Measurements from ENCODE around the gene XRCC4.

DNA sequence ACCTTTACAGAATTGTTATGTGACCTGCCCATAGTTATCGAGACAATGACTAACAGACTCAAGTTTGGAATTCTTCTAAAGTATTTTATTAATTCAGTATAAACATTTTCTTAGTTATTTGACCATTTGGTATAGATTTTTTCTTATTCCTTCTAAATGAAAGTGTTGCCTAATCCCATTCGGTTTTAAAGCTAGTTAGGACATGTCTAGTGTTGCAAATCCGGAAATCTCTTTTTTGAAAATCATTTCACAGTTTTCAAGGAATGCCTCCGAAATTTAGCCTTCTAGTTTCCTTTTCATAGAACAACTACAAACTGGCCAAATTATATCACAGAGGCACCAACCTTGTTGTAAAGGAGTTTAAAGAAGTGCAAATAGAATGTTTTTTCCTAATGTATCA lies 171.8 kb downstream of the XRCC4 start:
- TF ChIP-seq, protein P1, sequence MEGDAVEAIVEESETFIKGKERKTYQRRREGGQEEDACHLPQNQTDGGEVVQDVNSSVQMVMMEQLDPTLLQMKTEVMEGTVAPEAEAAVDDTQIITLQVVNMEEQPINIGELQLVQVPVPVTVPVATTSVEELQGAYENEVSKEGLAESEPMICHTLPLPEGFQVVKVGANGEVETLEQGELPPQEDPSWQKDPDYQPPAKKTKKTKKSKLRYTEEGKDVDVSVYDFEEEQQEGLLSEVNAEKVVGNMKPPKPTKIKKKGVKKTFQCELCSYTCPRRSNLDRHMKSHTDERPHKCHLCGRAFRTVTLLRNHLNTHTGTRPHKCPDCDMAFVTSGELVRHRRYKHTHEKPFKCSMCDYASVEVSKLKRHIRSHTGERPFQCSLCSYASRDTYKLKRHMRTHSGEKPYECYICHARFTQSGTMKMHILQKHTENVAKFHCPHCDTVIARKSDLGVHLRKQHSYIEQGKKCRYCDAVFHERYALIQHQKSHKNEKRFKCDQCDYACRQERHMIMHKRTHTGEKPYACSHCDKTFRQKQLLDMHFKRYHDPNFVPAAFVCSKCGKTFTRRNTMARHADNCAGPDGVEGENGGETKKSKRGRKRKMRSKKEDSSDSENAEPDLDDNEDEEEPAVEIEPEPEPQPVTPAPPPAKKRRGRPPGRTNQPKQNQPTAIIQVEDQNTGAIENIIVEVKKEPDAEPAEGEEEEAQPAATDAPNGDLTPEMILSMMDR (tag by site-specific recombination; IDR thresholded peaks at IDR 0.05), result no peak
- TF ChIP-seq, protein P2, sequence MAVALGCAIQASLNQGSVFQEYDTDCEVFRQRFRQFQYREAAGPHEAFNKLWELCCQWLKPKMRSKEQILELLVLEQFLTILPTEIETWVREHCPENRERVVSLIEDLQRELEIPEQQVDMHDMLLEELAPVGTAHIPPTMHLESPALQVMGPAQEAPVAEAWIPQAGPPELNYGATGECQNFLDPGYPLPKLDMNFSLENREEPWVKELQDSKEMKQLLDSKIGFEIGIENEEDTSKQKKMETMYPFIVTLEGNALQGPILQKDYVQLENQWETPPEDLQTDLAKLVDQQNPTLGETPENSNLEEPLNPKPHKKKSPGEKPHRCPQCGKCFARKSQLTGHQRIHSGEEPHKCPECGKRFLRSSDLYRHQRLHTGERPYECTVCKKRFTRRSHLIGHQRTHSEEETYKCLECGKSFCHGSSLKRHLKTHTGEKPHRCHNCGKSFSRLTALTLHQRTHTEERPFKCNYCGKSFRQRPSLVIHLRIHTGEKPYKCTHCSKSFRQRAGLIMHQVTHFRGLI (tag by site-specific recombination; IDR thresholded peaks at IDR 0.05), result no peak
- no peak for TF ChIP-seq ZNF555 (tag by site-specific recombination; conservative IDR thresholded peaks at IDR 0.05)
